K562 (cell line): ENCODE results near the gene DNASE1L1. TPM values are rescaled to one million over a fixed set of nuclear protein-coding genes. Genes with fewer than 3 reads are reported as not detected.

Experiments used
- BRD4 ChIP-seq: fragments of 200-600 bp; sonication (generic); IDR thresholded peaks from 2 replicates; pipeline ENCODE4 v1.6.1; 2017; ENCODE audit warnings: inconsistent platforms
- KLF1 ChIP-seq: fragments of 450-650 bp; IDR thresholded peaks from 2 replicates; pipeline ENCODE4 v1.6.1; 2016; ENCODE audit warnings: missing genetic modification characterization, missing compliant biosample characterization
- MCM3 ChIP-seq: fragments of 450-650 bp; IDR thresholded peaks from 2 replicates; pipeline ENCODE4 v1.6.1; 2016
- MGA ChIP-seq: fragments of 450-650 bp; IDR thresholded peaks from 2 replicates; pipeline ENCODE4 v1.6.1; 2016; ENCODE audit warnings: mild to moderate bottlenecking, moderate library complexity
- PBX2 ChIP-seq, 2 experiments: IDR thresholded peaks in 1 of 2; conservative IDR thresholded peaks in 1 of 2; 2 replicates each; pipeline ENCODE4 v1.6.1; 2016; ENCODE audit warnings: low read depth in 2 of 2, mild to moderate bottlenecking in 1 of 2, missing compliant biosample characterization in 1 of 2, missing genetic modification characterization in 1 of 2, moderate library complexity in 1 of 2
- PYGO2 ChIP-seq: fragments of 450-650 bp; IDR thresholded peaks from 2 replicates; pipeline ENCODE4 v1.6.1; 2016; ENCODE audit warnings: mild to moderate bottlenecking, missing genetic modification characterization, moderate library complexity, missing compliant biosample characterization
- RB1 ChIP-seq: fragments of 450-650 bp; IDR thresholded peaks from 2 replicates; pipeline ENCODE4 v1.6.1; 2017; ENCODE audit warnings: low read depth, mild to moderate bottlenecking
- SP1 ChIP-seq: sonication (generic); formaldehyde crosslinking; IDR thresholded peaks from 2 replicates; pipeline ENCODE4 v1.8.1; 2022; ENCODE audit warnings: mild to moderate bottlenecking, missing genetic modification reagents
- SP2 ChIP-seq: IDR thresholded peaks from 2 replicates; pipeline ENCODE4 v1.6.1; 2011; ENCODE audit warnings: mild to moderate bottlenecking, low read depth, low read length, moderate library complexity; ENCODE audit not compliant: poor library complexity, severe bottlenecking; ENCODE audit errors: extremely low read depth
- TCF7L2 ChIP-seq: fragments of 150-350 bp; IDR thresholded peaks from 2 replicates; pipeline ENCODE4 v1.6.1; 2016; ENCODE audit warnings: low read depth, mild to moderate bottlenecking, low read length, moderate library complexity
- THRA ChIP-seq: fragments of 450-650 bp; IDR thresholded peaks from 2 replicates; pipeline ENCODE4 v1.6.1; 2017; ENCODE audit warnings: mild to moderate bottlenecking, moderate library complexity
- ZBTB1 ChIP-seq: sonication (generic); formaldehyde crosslinking; IDR thresholded peaks from 2 replicates; pipeline ENCODE4 v1.8.1; 2023; ENCODE audit warnings: missing genetic modification reagents, low read depth, mild to moderate bottlenecking, borderline replicate concordance
- ZKSCAN8 ChIP-seq: fragments of 200-800 bp; sonication (Bioruptor generic); IDR thresholded peaks from 2 replicates; pipeline ENCODE4 v1.6.1; 2016; ENCODE audit warnings: missing genetic modification characterization, missing compliant biosample characterization
- ZNF384 ChIP-seq: IDR thresholded peaks from 2 replicates; pipeline ENCODE4 v1.6.1; 2012; ENCODE audit warnings: low read depth, low read length, improper control_type of control experiment
- polyA plus RNA-seq, 8 experiments: library from polyadenylated mRNA; depleted of rRNA in 4 of 8; stranded (reverse) in 5 of 8; unstranded in 3 of 8; fragments of >200 nt; fragmentation: Nextera tagmentation in 2 of 8; fragmentation: Illumina TruSeq in 1 of 8; extraction: Ambion mirVana in 2 of 8; extraction: Trizol in 1 of 8; gene quantifications; 2 replicates each; pipeline versions ENCODE4 v1.2.1 to v1.2.3, GENCODE V29; 2011 to 2014; ENCODE audit warnings: inconsistent platforms in 1 of 8, missing spikeins in 1 of 8
- total RNA-seq, 7 experiments: library from RNA; depleted of rRNA in 6 of 7; stranded (reverse); fragments of >200 nt in 6 of 7; fragmentation: Illumina TruSeq in 2 of 7; extraction: Trizol in 2 of 7; gene quantifications; 2 replicates each; pipeline versions ENCODE4 v1.2.1 to v1.2.3, GENCODE V29; 2011 to 2021; ENCODE audit warnings: low replicate concordance in 1 of 7

Gene DNASE1L1
- total and polyA plus RNA-seq, 9 of the 15 experiments (the other 6 are each of a cell fraction or from before 2014, with no cell fraction given) = 0.73 to 12.6 (median 7.9) TPM

GRCh38 chrX:154379569-154379951 is 29.5 kb downstream of the DNASE1L1 start (continued):
- TF ChIP-seq MGA = no peak
- TF ChIP-seq ZNF384 = no peak
- TF ChIP-seq SP1 (CRISPR knock-in tag) = no peak
- TF ChIP-seq KLF1 (tag) = no peak
- no peak for TF ChIP-seq TCF7L2
- TF ChIP-seq MCM3 = no peak
- TF ChIP-seq ZKSCAN8 = no peak
- no peak for TF ChIP-seq PYGO2 (tag)
- TF ChIP-seq PBX2 (CRISPR knock-in tag; IDR thresholded peaks at IDR 0.05; ENCODE audit: low read depth) = no peak
- TF ChIP-seq PBX2 (tag; conservative IDR thresholded peaks at IDR 0.05; ENCODE audit: low read depth) = no peak
- no peak for TF ChIP-seq SP2
- TF ChIP-seq RB1 = no peak
- TF ChIP-seq THRA = no peak
- 0 out of 2 replicates have a peak, but pooled peaks have one; percentile 14 for TF ChIP-seq BRD4
- peak; percentile 59; the same call in 1 of the 2 replicates for TF ChIP-seq ZBTB1 (CRISPR knock-in tag)
